ENCODE measurements around the gene TIMM8A. TPM values are rescaled to one million over a fixed set of nuclear protein-coding genes. Genes with fewer than 3 reads are reported as not detected.

The TIMM8A gene, protein sequence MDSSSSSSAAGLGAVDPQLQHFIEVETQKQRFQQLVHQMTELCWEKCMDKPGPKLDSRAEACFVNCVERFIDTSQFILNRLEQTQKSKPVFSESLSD
- total RNA-seq = 2.1 and 2.6 TPM in 2 replicates

GRCh38 chrX:101348452-101349192 lies at the start of gene TIMM8A:
Gene TIMM8A (minus strand): TSS chrX:101348742. CDS start chrX:101348664, 78 bp downstream.

GRCh38 chrX:101390664-101391525 lies 42.4 kb upstream of the TIMM8A start, which contains the start of gene RPL36A:
Gene RPL36A (plus strand): TSS chrX:101391011. CDS start chrX:101391044, 33 bp downstream.

GRCh38 chrX:101385795-101386541 lies 37.4 kb upstream of the TIMM8A start, which contains the start of gene BTK:
Gene BTK (minus strand): TSS chrX:101386191. CDS start chrX:101375284, 10,907 bp downstream.

Other genes starting within 250 kb of the TIMM8A start
- 0.57 and 0.74 TPM in 2 replicates for gene DRP2, start 129.0 kb downstream of the TIMM8A start, total RNA-seq
- 0.37 and 0.43 TPM in 2 replicates for gene TAF7L, start 57.4 kb downstream of the TIMM8A start, total RNA-seq
- gene BTK, start 37.4 kb upstream of the TIMM8A start, total RNA-seq = not detected in 2 replicates
- 507 and 859 TPM in 2 replicates for gene RPL36A, start 42.3 kb upstream of the TIMM8A start, total RNA-seq
- gene GLA, start 59.2 kb upstream of the TIMM8A start, total RNA-seq = 23.6 and 25.3 TPM in 2 replicates
- 87.5 and 102 TPM in 2 replicates for gene HNRNPH2, start 59.5 kb upstream of the TIMM8A start, total RNA-seq
- gene ARMCX4, start 136.7 kb upstream of the TIMM8A start, total RNA-seq = 4.1 and 4.8 TPM in 2 replicates
- gene ARMCX1, start 201.8 kb upstream of the TIMM8A start, total RNA-seq = 49.4 and 60.6 TPM in 2 replicates